DMS53 treated with DMSO at 0.1 percent for 48 hours (cell line): ENCODE measurements around the gene NMB.
A peak's percentile ranks its signal among the peaks of the same experiment; 100 is the strongest.
"Not testable (repeated sequence)": the region's sequence is repeated elsewhere in the genome, so short reads cannot be mapped to it uniquely, and the experiment has no call there.

ENCODE experiments used
- DNase-seq: peaks from one replicate; lab custom pipeline; 2025; ENCODE audit not compliant: unreplicated experiment; lab: John Stamatoyannopoulos, UW

The NMB gene

DNA sequence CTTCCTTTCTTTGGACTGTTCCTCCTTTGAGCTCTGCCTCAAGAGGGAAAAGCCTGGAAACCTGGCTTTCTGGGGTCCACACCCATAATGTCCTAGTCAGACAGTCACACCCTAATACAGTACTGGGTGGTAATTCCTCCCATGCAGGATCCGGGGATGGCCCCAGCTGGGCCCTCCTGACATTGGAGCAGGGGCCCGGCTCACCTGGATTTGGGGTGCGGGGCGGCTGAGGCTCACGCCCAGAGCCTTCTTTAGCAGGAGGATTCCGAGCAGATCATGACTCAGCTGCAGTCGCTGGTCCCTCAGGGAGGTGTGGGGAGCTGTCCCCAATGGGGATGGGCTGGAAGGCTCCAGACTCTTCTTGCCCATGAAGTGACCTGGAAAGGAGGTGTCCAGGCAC, 1.0 kb downstream of the NMB start:
- DNase-seq, result no peak

DNA sequence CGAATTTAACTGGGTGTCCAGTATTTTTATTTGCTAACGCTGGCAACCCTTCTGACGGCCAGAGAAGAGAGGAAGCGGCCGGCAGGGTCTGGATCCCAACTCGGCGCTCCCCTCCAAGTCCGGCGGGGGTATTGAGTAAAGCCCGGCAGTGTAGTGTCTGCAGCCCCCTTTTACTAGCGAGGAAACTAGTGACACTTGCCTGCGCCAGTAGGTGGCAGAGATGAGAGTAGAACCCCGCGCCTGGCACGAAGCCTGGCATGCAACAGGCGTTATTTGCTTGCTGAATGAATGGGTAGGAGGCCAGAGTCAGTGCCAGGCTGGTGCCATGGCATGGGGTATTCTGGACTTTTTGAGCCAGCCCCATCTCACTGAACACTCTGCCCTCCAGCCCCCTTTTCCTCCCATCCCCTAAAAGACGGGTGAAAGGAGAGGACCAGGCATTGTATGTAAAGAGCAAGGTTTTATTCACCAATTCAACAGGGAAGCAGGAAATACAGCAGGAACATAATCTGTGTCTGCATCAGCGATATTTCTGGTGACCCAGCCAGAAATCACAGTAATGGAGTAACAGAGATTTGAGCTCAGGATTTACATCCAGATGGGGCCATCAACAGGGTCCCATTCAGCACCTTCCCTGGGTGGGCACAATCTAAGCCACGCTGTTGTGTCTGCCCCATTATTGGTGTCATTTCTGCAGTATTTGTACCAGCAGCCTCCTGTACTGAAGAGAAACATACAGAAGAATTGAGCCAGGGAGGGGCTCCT, 3.1 kb downstream of the NMB start:
- DNase-seq, result peak; percentile 45

DNA sequence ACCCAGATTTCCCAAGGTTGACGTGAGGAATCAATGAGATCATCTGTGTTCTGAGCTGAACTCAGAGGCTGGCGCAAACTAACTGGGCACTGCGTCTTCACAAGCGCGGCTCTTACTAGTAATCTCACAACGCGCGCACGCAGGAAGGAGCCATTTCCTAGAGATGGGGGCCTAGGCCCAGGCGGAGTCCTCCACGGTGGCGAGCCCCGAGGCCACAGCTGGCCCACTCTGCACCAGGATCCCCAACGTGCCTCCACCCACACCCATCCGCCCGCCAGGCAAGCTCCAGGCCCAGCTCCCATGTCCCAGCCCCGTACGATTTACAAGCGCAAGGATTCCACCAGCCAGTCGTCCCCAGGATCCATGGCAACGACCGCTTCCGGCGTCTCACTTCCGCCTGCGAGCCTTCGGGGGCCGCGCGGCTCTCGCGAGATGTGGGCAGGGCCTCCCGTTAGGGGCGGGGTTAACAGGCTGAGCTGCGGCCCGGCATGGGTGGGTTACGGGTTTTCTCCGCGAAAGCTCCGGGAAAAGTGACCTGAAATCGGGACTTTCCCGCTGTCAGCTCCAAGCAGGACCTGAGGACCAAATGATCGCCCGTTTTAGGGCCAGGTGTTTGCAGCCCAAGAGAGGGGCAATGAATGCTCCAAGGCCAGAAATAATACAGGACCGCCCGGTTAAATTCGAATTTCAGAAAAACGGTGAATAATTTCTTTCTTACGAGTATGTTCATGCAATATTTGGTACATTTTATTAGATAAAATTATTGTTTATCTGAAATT, 3.9 kb downstream of the NMB start, which contains the start of gene WDR73:
Gene WDR73 (minus strand): TSS at position 374 of the 779 bp plus-strand sequence. CDS start 9 bp downstream, at position 365.
- peak; percentile 60 for DNase-seq

DNA sequence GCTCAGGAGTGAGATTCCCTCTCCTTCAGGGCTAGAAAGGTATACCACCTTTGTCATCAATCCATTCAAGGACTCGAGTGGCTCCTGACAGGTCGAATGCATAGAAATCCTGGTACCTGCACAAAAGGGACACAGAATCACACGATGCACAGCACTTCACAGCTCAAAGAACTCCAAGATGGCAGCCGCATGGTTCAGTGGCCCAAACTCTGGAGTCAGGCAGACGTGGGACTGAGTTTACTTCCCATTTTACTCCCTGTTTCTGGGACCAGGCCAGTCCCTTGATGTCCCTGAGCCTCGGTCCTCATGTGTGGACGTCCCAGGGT, 4.5 kb downstream of the NMB start:
- DNase-seq, result no peak

DNA sequence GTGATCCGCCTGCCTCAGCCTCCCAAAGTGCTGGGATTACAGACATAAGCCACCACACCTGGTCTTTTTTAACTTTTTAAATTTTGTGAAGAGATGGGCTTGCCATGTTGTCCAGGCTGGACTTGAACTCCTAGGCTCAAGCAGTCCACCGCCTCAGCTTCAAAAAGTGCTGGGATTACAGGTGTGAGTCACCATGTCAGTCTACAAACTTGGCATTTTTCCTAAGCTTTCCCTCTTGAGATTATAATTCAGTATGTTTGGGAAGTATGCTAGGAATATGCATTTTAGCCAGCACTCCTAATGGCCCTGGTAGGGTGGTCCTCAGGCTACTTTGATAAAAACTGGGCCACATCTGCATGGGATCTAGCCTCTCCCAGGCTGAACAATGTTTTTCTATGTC, 8.3 kb downstream of the NMB start:
- DNase-seq, result no peak

DNA sequence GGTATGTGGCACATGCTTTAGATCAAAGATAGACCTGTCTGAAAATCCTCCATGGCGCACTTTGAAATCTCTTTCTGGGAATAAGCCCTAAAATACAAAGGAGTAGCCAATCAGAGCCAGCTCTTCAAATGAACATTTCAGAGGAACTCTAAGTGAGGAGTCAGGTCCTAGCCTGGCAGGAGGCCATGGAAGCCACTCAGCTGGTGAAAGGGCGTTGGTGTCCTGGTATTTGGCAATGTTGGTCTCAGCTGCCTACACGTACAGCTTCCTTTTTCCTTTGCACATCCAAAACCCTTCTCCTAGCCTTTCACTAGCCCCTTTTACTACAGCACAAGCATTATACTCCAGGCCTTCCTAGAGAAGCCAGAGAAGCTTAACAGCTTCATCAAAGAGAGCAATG, 9.5 kb downstream of the NMB start:
- no peak for DNase-seq

DNA sequence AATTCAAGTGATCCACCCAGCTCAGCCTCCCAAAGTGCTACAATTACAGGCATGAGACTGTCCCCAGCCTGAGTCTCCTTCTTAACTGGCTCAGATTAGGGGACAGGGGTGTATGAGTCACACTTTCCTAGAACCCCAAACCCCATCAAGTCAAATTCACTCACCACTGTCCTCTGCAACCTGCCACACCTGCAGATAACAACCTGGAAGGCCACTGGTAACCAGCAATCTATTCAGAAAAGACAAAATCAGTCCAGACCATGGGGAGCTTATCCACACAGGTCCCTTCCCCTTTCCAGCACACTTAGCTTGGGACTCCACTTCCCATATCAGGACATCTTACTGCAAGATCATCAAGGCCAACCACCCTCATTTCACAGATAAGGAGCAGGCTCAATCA, 10.3 kb downstream of the NMB start:
- DNase-seq, result no peak

DNA sequence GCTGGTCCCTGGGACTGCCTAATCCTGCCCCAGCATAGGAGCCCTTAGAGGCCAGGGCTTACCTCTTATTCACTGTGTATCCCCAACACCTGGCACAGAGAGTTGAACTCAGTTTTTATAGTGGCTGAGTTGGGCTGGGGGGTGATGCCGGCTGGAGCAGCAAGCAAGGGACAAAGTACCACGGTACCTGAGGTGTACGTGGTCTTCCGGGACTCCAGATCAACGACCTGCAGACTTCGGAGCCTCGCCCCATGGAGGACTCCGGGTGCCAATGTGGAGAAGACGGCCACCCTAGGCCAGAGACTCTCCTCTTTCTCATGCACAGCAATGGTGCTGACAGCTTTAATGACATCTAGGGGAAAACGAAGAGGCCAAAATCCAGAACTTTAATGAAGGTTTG, 12.0 kb downstream of the NMB start:
- no peak for DNase-seq

DNA sequence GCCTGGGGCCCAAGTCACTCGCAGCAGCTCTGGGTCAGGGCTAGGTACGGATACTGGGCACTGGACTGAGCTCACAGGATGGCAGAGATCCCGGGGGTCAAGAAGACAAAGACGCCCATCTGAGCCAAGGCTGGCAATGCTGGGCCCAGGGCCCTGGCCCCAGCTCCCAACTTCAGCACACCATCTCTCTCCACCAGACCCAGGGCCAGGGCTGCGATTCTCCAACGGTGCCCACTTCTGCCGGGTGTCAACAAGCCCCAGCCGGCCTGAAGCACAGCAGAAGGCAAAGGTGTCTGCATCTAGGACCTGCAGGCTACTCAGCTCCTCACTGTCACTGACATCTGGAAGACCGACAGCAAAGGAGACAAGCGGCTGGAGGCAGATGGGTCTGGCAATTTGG, 12.5 kb downstream of the NMB start:
- DNase-seq, result no peak

DNA sequence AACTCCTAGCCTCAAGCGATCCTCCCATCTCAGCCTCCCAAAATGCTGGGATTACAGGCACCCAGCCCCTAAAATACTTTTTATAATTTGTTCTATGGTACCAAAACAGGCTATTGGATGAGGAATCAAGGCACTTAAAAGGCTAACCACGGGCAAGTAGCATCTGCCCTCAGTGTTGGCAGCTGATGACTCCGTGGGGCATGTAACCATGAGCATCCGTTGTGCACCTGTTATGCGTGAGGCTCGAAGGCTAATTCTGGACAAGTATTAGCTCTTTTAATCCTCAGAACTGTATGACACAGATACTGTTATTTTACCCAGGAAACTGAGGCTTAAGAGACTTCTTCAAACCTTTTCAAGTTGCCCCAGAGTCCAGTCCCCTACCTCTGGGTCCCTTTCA, 14.2 kb downstream of the NMB start:
- DNase-seq, result no peak

DNA sequence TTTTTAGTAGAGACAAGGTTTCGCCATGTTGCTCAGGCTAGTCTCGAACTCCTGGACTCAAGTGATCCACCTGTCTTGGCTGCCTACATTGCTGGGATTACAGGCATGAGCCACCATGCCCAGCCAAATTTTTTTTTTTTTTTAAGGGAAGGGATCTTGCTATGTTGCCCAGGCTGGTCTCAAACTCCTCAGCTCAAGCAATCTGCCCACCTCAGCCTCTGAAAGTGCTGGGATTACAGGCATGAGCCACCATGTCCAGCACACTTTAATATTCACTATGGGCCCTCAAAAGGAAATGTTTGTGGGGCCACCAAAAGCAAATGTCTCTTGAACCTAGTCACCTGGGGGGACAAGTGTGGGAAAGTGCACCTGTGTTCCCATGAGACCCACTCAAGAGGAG, 15.4 kb downstream of the NMB start:
- not testable (repeated sequence) for DNase-seq

DNA sequence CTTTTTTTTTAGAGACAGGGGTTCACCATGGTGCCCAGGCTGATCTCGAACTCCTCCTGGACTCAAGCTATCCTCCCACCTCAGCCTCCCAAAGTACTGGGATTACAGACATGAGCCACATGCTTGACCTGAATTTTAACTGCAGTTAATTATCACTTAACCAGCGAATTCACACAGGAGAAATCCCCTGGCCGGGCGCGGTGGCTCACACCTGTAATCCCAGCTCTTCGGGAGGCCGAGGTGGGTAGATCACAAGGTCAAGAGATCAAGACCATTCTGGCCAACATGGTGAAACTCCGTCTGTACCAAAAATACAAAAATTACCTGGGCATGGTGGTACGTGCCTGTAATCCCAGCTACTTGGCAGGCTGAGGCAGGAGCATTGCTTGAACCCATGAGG, 16.1 kb downstream of the NMB start:
- not testable (repeated sequence) for DNase-seq

DNA sequence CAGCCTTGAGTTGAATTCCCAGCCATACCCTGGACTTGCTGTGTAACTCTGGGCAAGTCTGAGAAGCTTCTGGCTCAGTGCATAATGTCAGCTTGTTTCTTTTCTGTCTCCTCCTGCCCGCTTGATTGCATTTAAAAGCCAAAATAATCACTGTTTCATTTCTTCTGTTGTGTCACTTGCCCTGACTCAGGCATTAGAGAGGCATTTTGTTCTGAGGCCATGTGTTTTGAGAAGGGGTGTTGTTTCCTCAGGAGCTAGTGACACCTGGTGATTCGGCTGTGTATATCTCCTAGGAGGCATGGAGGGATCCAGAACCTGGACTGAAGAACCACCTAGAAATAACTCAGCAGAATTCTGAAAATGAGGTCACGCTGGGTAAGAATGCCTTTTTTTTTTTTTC, 19.9 kb downstream of the NMB start:
- DNase-seq, result peak; percentile 8

DNA sequence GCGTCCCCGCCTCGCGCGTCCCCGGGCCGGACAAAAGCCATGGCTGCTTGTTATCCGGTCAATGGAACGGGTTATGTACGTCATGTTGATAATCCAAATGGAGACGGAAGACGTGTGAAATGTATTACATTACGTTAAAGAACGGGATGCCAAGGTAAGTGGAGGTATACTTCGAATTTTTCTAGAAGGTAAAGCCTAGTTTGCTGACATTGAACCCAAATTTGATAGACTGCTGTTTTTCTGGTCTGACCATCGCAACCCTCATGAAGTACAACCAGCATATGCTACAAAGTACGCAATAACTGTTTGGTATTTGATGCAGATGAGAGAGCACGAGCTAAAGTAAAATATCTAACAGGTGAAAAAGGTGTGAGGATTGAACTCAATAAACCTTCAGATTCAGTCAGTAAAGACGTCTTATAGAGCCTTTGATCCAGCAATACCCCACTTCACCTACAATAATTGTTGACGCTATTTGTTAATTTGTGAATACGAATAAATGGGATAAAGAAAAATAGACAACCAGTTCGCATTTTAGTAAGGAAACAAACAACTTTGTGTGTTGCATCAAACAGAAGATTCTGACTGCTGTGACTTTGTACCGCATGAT, 23.7 kb downstream of the NMB start:
- DNase-seq, result no peak

DNA sequence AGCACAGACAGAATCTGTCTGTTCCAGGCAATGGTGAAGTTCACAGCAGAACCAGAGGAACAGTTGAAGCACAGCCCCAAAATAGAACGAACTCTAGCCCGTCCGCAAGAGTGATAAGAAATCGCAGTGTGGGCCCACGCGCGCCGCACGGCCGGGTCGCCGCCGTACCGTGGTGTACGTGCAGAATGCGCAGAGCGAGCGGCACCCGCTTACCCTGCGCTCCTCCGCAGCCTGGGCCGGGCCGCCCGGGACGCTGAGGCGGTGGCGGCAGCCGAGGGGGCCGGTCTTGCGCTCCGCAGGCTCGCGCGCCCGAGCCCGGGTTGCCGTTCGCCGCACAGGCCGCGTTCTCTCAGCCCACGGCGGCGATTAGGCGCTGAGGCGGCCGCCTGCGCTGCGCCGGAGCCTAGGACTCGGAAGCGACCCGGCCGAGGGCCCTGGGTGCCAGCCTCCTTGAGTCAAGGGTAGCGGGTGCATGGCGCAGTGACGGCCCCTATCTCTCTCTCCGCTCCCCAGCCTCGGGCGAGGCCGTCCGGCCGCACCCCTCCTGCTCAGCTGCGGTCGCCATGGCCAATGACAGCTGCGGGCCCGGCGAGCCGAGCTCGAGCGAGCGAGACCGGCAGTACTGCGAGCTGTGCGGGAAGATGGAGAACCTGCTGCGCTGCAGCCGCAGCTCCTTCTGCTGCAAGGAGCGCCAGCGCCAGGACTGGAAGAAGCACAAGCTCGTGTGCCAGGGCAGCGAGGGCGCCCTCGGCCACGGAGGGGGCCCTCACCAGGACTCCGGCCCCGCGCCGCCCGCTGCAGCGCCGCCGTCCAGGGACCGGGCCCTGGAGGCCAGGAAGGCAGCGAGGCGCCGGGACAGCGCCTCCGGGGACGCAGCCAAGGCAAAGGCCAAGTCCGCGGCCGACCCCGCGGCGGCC, 24.4 kb downstream of the NMB start:
- peak; percentile 12 for DNase-seq

DNA sequence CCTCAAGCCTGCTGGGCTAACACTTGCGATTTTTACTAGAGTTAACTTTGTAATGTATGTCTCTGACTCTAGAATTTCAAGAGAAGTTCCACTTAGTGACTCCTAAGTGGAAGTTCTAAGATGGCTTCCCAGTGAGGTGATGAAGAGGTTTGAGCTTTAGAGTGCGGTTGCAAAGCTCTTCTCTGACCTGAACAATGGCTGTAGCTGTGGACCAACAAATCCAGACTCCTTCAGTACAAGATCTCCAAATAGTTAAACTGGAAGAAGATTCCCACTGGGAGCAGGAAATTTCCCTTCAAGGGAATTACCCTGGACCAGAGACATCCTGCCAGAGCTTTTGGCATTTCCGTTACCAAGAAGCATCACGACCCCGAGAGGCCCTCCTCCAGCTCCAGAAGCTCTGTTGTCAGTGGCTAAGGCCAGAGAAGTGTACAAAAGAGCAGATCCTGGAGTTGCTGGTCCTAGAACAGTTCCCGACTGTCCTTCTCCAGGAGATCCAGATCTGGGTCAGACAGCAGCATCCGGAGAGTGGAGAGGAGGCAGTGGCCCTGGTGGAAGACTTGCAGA, 26.2 kb downstream of the NMB start:
- DNase-seq, result peak; percentile 36

DNA sequence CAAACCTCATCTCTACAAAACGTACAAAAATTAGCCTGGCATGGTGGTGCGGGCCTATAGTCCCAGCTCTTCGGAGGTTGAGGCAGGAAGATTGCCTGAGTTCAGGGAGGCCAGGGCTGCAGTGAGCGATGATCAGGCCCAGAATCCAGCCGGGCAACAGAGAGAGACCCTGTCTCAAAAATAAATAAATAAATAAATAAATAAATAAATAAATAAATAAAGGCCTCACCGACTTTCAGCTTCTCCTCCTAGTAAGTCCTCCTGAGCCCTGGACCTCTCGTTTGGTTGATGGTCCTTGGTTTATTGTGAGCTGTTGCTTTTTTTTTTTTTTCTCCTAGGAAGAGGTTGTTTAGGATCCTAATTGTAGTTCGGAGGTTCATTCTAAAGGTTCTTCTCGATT, 29.0 kb downstream of the NMB start:
- no peak for DNase-seq

DNA sequence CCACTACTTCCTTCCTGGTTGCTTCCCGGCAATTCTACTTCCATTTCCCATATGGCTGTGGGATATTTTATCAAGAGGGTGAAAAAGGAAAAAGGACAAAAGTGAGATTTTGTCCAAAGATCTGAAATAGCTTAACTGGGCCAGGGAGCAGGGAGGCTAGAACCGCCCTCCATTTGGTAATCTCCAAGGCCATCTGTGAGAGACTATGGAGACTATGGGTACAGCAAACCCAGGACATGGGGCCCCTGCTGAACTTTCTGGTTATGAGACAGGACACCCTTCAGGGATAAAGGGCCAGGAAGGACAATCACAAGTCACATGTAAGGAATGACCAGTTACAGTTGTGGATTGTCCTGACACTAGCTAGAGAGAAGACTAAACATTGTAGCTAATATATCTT, 32.9 kb downstream of the NMB start:
- no peak for DNase-seq

DNA sequence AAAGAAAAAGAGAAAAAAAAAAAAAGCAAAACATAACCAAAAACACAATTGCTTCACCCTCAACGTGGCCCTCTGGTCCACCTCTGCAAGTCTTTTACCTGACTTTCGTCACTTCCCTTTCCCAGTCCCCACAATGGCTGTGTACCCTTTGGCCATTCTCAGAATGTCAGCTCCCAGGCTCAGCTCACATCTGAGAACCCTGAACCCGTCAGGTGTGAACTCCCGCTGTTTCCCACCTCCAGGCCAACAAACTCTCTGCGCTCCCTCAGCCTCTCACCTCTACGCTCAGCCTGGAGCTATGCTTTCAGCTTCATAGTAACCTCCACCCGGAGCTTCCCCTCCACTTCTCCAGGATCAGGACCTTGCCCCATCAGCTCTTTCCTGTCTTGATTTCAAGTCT, 33.6 kb downstream of the NMB start:
- no peak for DNase-seq

DNA sequence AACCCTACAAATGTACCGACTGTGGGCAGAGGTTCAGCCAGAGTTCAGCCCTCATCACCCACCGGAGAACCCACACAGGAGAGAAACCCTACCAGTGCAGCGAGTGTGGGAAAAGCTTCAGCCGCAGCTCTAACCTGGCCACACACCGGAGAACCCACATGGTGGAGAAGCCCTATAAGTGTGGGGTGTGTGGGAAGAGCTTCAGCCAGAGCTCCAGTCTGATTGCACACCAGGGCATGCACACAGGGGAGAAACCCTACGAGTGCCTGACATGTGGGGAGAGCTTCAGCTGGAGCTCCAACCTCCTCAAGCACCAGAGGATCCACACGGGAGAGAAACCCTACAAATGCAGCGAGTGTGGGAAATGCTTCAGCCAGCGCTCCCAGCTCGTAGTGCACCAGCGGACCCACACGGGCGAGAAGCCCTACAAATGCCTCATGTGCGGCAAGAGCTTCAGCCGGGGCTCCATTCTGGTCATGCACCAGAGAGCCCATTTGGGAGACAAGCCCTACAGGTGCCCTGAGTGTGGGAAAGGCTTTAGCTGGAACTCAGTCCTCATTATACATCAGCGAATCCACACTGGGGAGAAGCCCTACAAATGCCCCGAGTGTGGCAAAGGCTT, 36.5 kb downstream of the NMB start:
- DNase-seq, result no peak
